ENCODE measurements around the gene HNRNPUL1. TPM values are rescaled to one million over a fixed set of nuclear protein-coding genes. Genes with fewer than 3 reads are reported as not detected.

The HNRNPUL1 gene
- total and polyA plus RNA-seq, 10 of the 15 experiments (the other 5 are each of a cell fraction or from before 2014, with no cell fraction given): 11.1 to 276 (median 117) TPM

DNA sequence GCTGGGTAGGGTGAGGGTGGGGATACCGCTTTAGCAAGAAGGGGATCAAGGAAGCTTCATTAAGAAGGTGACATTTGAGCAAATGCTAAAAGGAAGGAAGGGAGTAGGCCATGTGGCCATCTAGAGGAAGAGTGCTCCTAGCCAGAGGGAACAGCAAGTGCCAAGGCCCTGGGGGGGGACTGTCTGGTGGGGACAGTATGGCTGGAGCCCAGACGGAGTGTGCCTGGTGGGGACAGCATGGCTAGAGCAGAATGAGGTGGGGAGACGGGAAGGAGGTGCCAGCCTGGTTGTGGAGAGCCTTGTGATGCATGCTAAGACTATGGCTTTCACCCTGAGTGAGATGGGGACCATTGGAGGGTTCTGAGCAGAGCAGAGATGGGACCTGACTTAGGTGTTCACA lies 91.6 kb downstream of the HNRNPUL1 start (continued):
- TF ChIP-seq JUNB (IDR thresholded peaks at IDR 0.05) (no peak), MTA3 (IDR thresholded peaks at IDR 0.05; ENCODE audit: borderline replicate concordance, low read length) (no peak), PAX5 (IDR thresholded peaks at IDR 0.05; ENCODE audit: borderline replicate concordance, low read depth, low read length) (no peak), TCF3 (IDR thresholded peaks at IDR 0.05; ENCODE audit: borderline replicate concordance, insufficient read depth, low read depth, low read length) (no peak), ATF7 (IDR thresholded peaks at IDR 0.05; ENCODE audit: low read depth) (no peak), CHD2 (IDR thresholded peaks at IDR 0.05; ENCODE audit: borderline replicate concordance, low read depth, low read length) (no peak), USF2 (IDR thresholded peaks at IDR 0.05; ENCODE audit: borderline replicate concordance, low read depth, low read length) (no peak), TBL1XR1 (IDR thresholded peaks at IDR 0.05; ENCODE audit: low read depth, low read length) (no peak)
- TF ChIP-seq, protein P1, sequence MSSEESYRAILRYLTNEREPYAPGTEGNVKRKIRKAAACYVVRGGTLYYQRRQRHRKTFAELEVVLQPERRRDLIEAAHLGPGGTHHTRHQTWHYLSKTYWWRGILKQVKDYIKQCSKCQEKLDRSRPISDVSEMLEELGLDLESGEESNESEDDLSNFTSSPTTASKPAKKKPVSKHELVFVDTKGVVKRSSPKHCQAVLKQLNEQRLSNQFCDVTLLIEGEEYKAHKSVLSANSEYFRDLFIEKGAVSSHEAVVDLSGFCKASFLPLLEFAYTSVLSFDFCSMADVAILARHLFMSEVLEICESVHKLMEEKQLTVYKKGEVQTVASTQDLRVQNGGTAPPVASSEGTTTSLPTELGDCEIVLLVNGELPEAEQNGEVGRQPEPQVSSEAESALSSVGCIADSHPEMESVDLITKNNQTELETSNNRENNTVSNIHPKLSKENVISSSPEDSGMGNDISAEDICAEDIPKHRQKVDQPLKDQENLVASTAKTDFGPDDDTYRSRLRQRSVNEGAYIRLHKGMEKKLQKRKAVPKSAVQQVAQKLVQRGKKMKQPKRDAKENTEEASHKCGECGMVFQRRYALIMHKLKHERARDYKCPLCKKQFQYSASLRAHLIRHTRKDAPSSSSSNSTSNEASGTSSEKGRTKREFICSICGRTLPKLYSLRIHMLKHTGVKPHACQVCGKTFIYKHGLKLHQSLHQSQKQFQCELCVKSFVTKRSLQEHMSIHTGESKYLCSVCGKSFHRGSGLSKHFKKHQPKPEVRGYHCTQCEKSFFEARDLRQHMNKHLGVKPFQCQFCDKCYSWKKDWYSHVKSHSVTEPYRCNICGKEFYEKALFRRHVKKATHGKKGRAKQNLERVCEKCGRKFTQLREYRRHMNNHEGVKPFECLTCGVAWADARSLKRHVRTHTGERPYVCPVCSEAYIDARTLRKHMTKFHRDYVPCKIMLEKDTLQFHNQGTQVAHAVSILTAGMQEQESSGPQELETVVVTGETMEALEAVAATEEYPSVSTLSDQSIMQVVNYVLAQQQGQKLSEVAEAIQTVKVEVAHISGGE (CRISPR knock-in tag; IDR thresholded peaks at IDR 0.05): no peak
